PC-3 (cell line): Measurements from ENCODE around the gene BAHD1.

Experiments used
- CTCF ChIP-seq: fragments of 300-600 bp; sonication (generic); conservative IDR thresholded peaks from 2 replicates; pipeline ENCODE4 v1.5.1; 2017; ENCODE audit warnings: antibody characterized with exemption, low read depth, mild to moderate bottlenecking, low read length
- EZH2 ChIP-seq: fragments of 300-600 bp; sonication (generic); IDR thresholded peaks from one replicate; pipeline ENCODE4 v1.6.1; 2017; ENCODE audit warnings: antibody characterized with exemption, mild to moderate bottlenecking, low read length; ENCODE audit not compliant: unreplicated experiment
- EZH2phosphoT487 ChIP-seq: fragments of 300-600 bp; sonication (generic); IDR thresholded peaks from 2 replicates; pipeline ENCODE4 v1.6.1; 2018; ENCODE audit warnings: mild to moderate bottlenecking, antibody characterized with exemption, low read length, borderline replicate concordance

- TF ChIP-seq EZH2 (no peak), EZH2phosphoT487 (no peak), CTCF (no peak)
Measured at GRCh38 chr15:40471808-40472150, 31.0 kb downstream of the BAHD1 start.
